Measurements from ENCODE around the gene PFKFB3. TPM values are rescaled to one million over a fixed set of nuclear protein-coding genes. Genes with fewer than 3 reads are reported as not detected.
A peak's percentile ranks its signal among the peaks of the same experiment; 100 is the strongest.

The PFKFB3 gene
- total and polyA plus RNA-seq, 5 donors from 2014 or later: 2.8 to 96.3 (median 4.2) TPM

GRCh38 chr10:6229746-6230145, 27.0 kb downstream of the PFKFB3 start:
- H3K27me3 ChIP-seq (ENCODE audit: control insufficient read depth, insufficient read depth, low read length): no peaks in the 10 kb centered on the region
- no peaks in the 10 kb centered on the region for H3K27me3 Mint-ChIP-seq
- ATAC-seq (ENCODE audit: low read depth in 2 of 2) (no peak), DNase-seq (no peak)
- H3K4me3 Mint-ChIP-seq: no peak overlapping the region
- H3K36me3 Mint-ChIP-seq: peaks cover 27% of the 10 kb centered on the region
- no peaks in the 10 kb centered on the region for H3K9me3 Mint-ChIP-seq
- H3K4me1 ChIP-seq (ENCODE audit: control insufficient read depth, insufficient read depth, low read length, poor library complexity, severe bottlenecking): peaks cover 5% of the 10 kb centered on the region
- H3K4me3 ChIP-seq (ENCODE audit: low read depth, low read length): no peak overlapping the region
- peaks cover 0 to 10% (median 7%) of the 10 kb centered on the region in 4 donors for H3K4me1 Mint-ChIP-seq
- H3K27ac Mint-ChIP-seq: peak overlapping the region in 1 of 3 donors; percentile 56
- H3K36me3 ChIP-seq (ENCODE audit: control insufficient read depth, insufficient read depth, low read length): peaks cover 59% of the 10 kb centered on the region
- H3K27ac ChIP-seq (ENCODE audit: insufficient read depth, low read length, poor library complexity, severe bottlenecking): no peak overlapping the region
- no peaks in the 10 kb centered on the region for H3K9me3 ChIP-seq (ENCODE audit: control insufficient read depth in 2 of 2, low read length in 2 of 2)

GRCh38 chr10:6230315-6230714, 27.6 kb downstream of the PFKFB3 start:
- no peak overlapping the region for H3K27ac ChIP-seq (ENCODE audit: insufficient read depth, low read length, poor library complexity, severe bottlenecking)

GRCh38 chr10:6231146-6231545, 28.4 kb downstream of the PFKFB3 start:
- Mint-ChIP-seq H3K4me1 (peaks cover 0 to 12% (median 7%) of the 10 kb centered on the region in 4 donors), H3K4me3 (no peak overlapping the region), H3K36me3 (peaks cover 31% of the 10 kb centered on the region), H3K27me3 (no peaks in the 10 kb centered on the region), H3K9me3 (peaks cover 0 to 2% (median 0%) of the 10 kb centered on the region in 7 donors), H3K27ac (peak overlapping the region in 2 of 3 donors; percentile 52 to 91)
- ATAC-seq (ENCODE audit: low read depth in 2 of 2) (no peak), DNase-seq (no peak)
- Histone ChIP-seq H3K4me3 (ENCODE audit: low read depth, low read length) (no peak overlapping the region), H3K27ac (ENCODE audit: insufficient read depth, low read length, poor library complexity, severe bottlenecking) (no peak overlapping the region), H3K36me3 (ENCODE audit: control insufficient read depth, insufficient read depth, low read length) (peaks cover 49% of the 10 kb centered on the region), H3K27me3 (ENCODE audit: control insufficient read depth, insufficient read depth, low read length) (no peaks in the 10 kb centered on the region), H3K9me3 (ENCODE audit: control insufficient read depth in 2 of 2, low read length in 2 of 2) (no peaks in the 10 kb centered on the region), H3K4me1 (ENCODE audit: control insufficient read depth, insufficient read depth, low read length, poor library complexity, severe bottlenecking) (peaks cover 5% of the 10 kb centered on the region)

More at GRCh38 chr10:6230315-6230714, 27.6 kb downstream of the PFKFB3 start:
- H3K27ac Mint-ChIP-seq: peak overlapping the region in 2 of 3 donors; percentile 8 to 56
- H3K36me3 Mint-ChIP-seq: peaks cover 30% of the 10 kb centered on the region
- no peaks in the 10 kb centered on the region for H3K9me3 ChIP-seq (ENCODE audit: control insufficient read depth in 2 of 2, low read length in 2 of 2)
- no peaks in the 10 kb centered on the region for H3K27me3 Mint-ChIP-seq
- no peak overlapping the region for H3K4me3 ChIP-seq (ENCODE audit: low read depth, low read length)
- no peak for DNase-seq
- H3K9me3 Mint-ChIP-seq: peaks cover 0 to under 1% (median 0%) of the 10 kb centered on the region in 7 donors
- H3K36me3 ChIP-seq (ENCODE audit: control insufficient read depth, insufficient read depth, low read length): peaks cover 55% of the 10 kb centered on the region
- peaks cover 0 to 12% (median 7%) of the 10 kb centered on the region in 4 donors for H3K4me1 Mint-ChIP-seq
- no peaks in the 10 kb centered on the region for H3K27me3 ChIP-seq (ENCODE audit: control insufficient read depth, insufficient read depth, low read length)
- H3K4me1 ChIP-seq (ENCODE audit: control insufficient read depth, insufficient read depth, low read length, poor library complexity, severe bottlenecking): peaks cover 5% of the 10 kb centered on the region
- no peak overlapping the region for H3K4me3 Mint-ChIP-seq
- no peak for ATAC-seq (ENCODE audit: low read depth in 2 of 2)

GRCh38 chr10:6231730-6232129, 29.0 kb downstream of the PFKFB3 start:
- DNase-seq (no peak), ATAC-seq (ENCODE audit: low read depth in 2 of 2) (no peak)
- Mint-ChIP-seq H3K36me3 (peaks cover 27% of the 10 kb centered on the region), H3K4me1 (peaks cover 0 to 12% (median 5%) of the 10 kb centered on the region in 4 donors), H3K4me3 (no peak overlapping the region), H3K27ac (no peak overlapping the region), H3K9me3 (peaks cover 0 to 2% (median 0%) of the 10 kb centered on the region in 7 donors), H3K27me3 (no peaks in the 10 kb centered on the region)
- H3K9me3 ChIP-seq (ENCODE audit: control insufficient read depth in 2 of 2, low read length in 2 of 2): no peaks in the 10 kb centered on the region
- no peak overlapping the region for H3K4me3 ChIP-seq (ENCODE audit: low read depth, low read length)
- peaks cover 44% of the 10 kb centered on the region for H3K36me3 ChIP-seq (ENCODE audit: control insufficient read depth, insufficient read depth, low read length)
- no peaks in the 10 kb centered on the region for H3K27me3 ChIP-seq (ENCODE audit: control insufficient read depth, insufficient read depth, low read length)
- H3K4me1 ChIP-seq (ENCODE audit: control insufficient read depth, insufficient read depth, low read length, poor library complexity, severe bottlenecking): peaks cover 5% of the 10 kb centered on the region
- no peak overlapping the region for H3K27ac ChIP-seq (ENCODE audit: insufficient read depth, low read length, poor library complexity, severe bottlenecking)

- ATAC-seq (ENCODE audit: low read depth in 2 of 2): no peak
- H3K27me3 Mint-ChIP-seq: no peaks in the 10 kb centered on the region
- H3K36me3 Mint-ChIP-seq: peaks cover 31% of the 10 kb centered on the region
- H3K9me3 Mint-ChIP-seq: peaks cover 0 to 2% (median 0%) of the 10 kb centered on the region in 7 donors
- Histone ChIP-seq H3K27me3 (ENCODE audit: control insufficient read depth, insufficient read depth, low read length) (no peaks in the 10 kb centered on the region), H3K36me3 (ENCODE audit: control insufficient read depth, insufficient read depth, low read length) (peaks cover 42% of the 10 kb centered on the region), H3K4me1 (ENCODE audit: control insufficient read depth, insufficient read depth, low read length, poor library complexity, severe bottlenecking) (peaks cover 5% of the 10 kb centered on the region), H3K4me3 (ENCODE audit: low read depth, low read length) (no peak overlapping the region), H3K27ac (ENCODE audit: insufficient read depth, low read length, poor library complexity, severe bottlenecking) (no peak overlapping the region), H3K9me3 (ENCODE audit: control insufficient read depth in 2 of 2, low read length in 2 of 2) (no peaks in the 10 kb centered on the region)
- H3K27ac Mint-ChIP-seq: no peak overlapping the region
- H3K4me1 Mint-ChIP-seq: peaks cover 0 to 16% (median 5%) of the 10 kb centered on the region in 4 donors
- H3K4me3 Mint-ChIP-seq: no peak overlapping the region
- no peak for DNase-seq
These were observed 29.6 kb downstream of the PFKFB3 start for GRCh38 chr10:6232225-6232807.

- Mint-ChIP-seq H3K27me3 (no peaks in the 10 kb centered on the region), H3K36me3 (peaks cover 29% of the 10 kb centered on the region), H3K9me3 (peaks cover 0 to 2% (median 0%) of the 10 kb centered on the region in 7 donors), H3K4me3 (no peak overlapping the region), H3K27ac (no peak overlapping the region), H3K4me1 (peaks cover 0 to 15% (median 5%) of the 10 kb centered on the region in 4 donors)
- Histone ChIP-seq H3K4me1 (ENCODE audit: control insufficient read depth, insufficient read depth, low read length, poor library complexity, severe bottlenecking) (peaks cover 5% of the 10 kb centered on the region), H3K4me3 (ENCODE audit: low read depth, low read length) (no peak overlapping the region), H3K27me3 (ENCODE audit: control insufficient read depth, insufficient read depth, low read length) (no peaks in the 10 kb centered on the region), H3K9me3 (ENCODE audit: control insufficient read depth in 2 of 2, low read length in 2 of 2) (no peaks in the 10 kb centered on the region), H3K27ac (ENCODE audit: insufficient read depth, low read length, poor library complexity, severe bottlenecking) (no peak overlapping the region), H3K36me3 (ENCODE audit: control insufficient read depth, insufficient read depth, low read length) (peaks cover 38% of the 10 kb centered on the region)
- ATAC-seq (ENCODE audit: low read depth in 2 of 2): no peak
- no peak for DNase-seq
These were observed 30.4 kb downstream of the PFKFB3 start for GRCh38 chr10:6232846-6233724.

GRCh38 chr10:6233725-6234277, 31.1 kb downstream of the PFKFB3 start:
- H3K9me3 ChIP-seq (ENCODE audit: control insufficient read depth in 2 of 2, low read length in 2 of 2): no peaks in the 10 kb centered on the region
- H3K4me1 ChIP-seq (ENCODE audit: control insufficient read depth, insufficient read depth, low read length, poor library complexity, severe bottlenecking): peaks cover under 1% of the 10 kb centered on the region
- DNase-seq (no peak), ATAC-seq (ENCODE audit: low read depth in 2 of 2) (no peak)
- Mint-ChIP-seq H3K4me1 (peaks cover 2 to 15% (median 4%) of the 10 kb centered on the region in 4 donors), H3K9me3 (peaks cover 0 to 2% (median 0%) of the 10 kb centered on the region in 7 donors), H3K27ac (peak overlapping the region in 1 of 3 donors; percentile 9), H3K4me3 (no peak overlapping the region), H3K36me3 (peaks cover 27% of the 10 kb centered on the region), H3K27me3 (no peaks in the 10 kb centered on the region)
- no peaks in the 10 kb centered on the region for H3K27me3 ChIP-seq (ENCODE audit: control insufficient read depth, insufficient read depth, low read length)
- H3K4me3 ChIP-seq (ENCODE audit: low read depth, low read length): no peak overlapping the region
- H3K36me3 ChIP-seq (ENCODE audit: control insufficient read depth, insufficient read depth, low read length): peaks cover 32% of the 10 kb centered on the region
- H3K27ac ChIP-seq (ENCODE audit: insufficient read depth, low read length, poor library complexity, severe bottlenecking): no peak overlapping the region
